IMR-90 (cell line): ENCODE results near the gene HIVEP3. TPM values are rescaled to one million over a fixed set of nuclear protein-coding genes. Genes with fewer than 3 reads are reported as not detected.

Experiments
- ATAC-seq: fragments of 200-7000 bp; cut with Tn5 transposase; 2 replicates; pipeline ENCODE4 v1.9.1; 2020; ENCODE audit warnings: low read depth, mild to moderate bottlenecking, moderate library complexity
- BruUV-seq: library from RNA; stranded (reverse); fragments of 400-500 nt; replicated peaks from 2 replicates; lab custom pipeline; 2021; lab: Mats Ljungman, UMichigan
- CTCF ChIA-PET: fragments of 300-600 bp; formaldehyde crosslinking; extraction: SDS; loops from one replicate; lab custom pipeline; 2021; ENCODE audit warnings: antibody characterized with exemption; lab: Yijun Ruan, JAX
- POLR2A ChIA-PET: fragments of 300-600 bp; sonication (Branson Sonifier 250); formaldehyde crosslinking; loops from one replicate; lab custom pipeline; 2022; ENCODE audit warnings: antibody characterized with exemption; ENCODE audit not compliant: unreplicated experiment; lab: Charles Lee
- DNase-seq: peaks from one replicate; pipeline ENCODE4 v3.0.0; 2013
- H2AFZ ChIP-seq: replicated peaks from 2 replicates; pipeline ENCODE3; 2013; ENCODE audit warnings: low read length, mild to moderate bottlenecking; ENCODE audit not compliant: poor library complexity
- H2AK5ac ChIP-seq: 2 replicates; pipeline ENCODE4 v1.6.1; 2013; ENCODE audit warnings: low read depth, low read length, inconsistent platforms
- H2AK9ac ChIP-seq: replicated peaks from 2 replicates; pipeline ENCODE3; 2013; ENCODE audit warnings: mild to moderate bottlenecking, low read depth, low read length, moderate library complexity; ENCODE audit not compliant: poor library complexity
- H2BK120ac ChIP-seq: 2 replicates; pipeline ENCODE4 v1.6.1; 2013; ENCODE audit warnings: low read depth, low read length, inconsistent platforms
- H2BK15ac ChIP-seq: 3 replicates; pipeline ENCODE4 v1.6.1; 2013; ENCODE audit warnings: low read depth, low read length, inconsistent platforms
- H2BK20ac ChIP-seq: 2 replicates; pipeline ENCODE4 v1.6.1; 2013; ENCODE audit warnings: low read depth, mild to moderate bottlenecking, inconsistent platforms, low read length, moderate library complexity
- H2BK5ac ChIP-seq: 2 replicates; pipeline ENCODE4 v1.6.1; 2013; ENCODE audit warnings: mild to moderate bottlenecking, low read depth, low read length, inconsistent platforms; ENCODE audit not compliant: poor library complexity, severe bottlenecking
- H3K14ac ChIP-seq: replicated peaks from 2 replicates; pipeline ENCODE4 v1.6.1; 2013; ENCODE audit warnings: low read depth, low read length, inconsistent platforms
- H3K18ac ChIP-seq: 2 replicates; pipeline ENCODE4 v1.6.1; 2013; ENCODE audit warnings: low read depth, low read length, control low read depth
- H3K23ac ChIP-seq: 2 replicates; pipeline ENCODE4 v1.6.1; 2013; ENCODE audit warnings: low read depth, low read length, inconsistent platforms
- H3K27ac ChIP-seq: 2 replicates; pipeline ENCODE4 v1.5.1; 2013; ENCODE audit warnings: mild to moderate bottlenecking, control low read depth, low read length; ENCODE audit not compliant: insufficient read depth
- H3K27me3 ChIP-seq: 2 replicates; pipeline ENCODE4 v1.6.1; 2013; ENCODE audit warnings: low read length; ENCODE audit not compliant: control insufficient read depth, insufficient read depth
- H3K36me3 ChIP-seq: 2 replicates; pipeline ENCODE4 v1.6.1; 2013; ENCODE audit warnings: low read length, mixed read lengths; ENCODE audit not compliant: control insufficient read depth, insufficient read depth
- H3K4ac ChIP-seq: 2 replicates; pipeline ENCODE4 v1.6.1; 2013; ENCODE audit warnings: low read depth, low read length, inconsistent platforms
- H3K4me1 ChIP-seq: 2 replicates; pipeline ENCODE4 v1.6.1; 2013; ENCODE audit warnings: low read length, mixed read lengths; ENCODE audit not compliant: control insufficient read depth, insufficient read depth
- H3K4me2 ChIP-seq: 2 replicates; pipeline ENCODE4 v1.6.1; 2013; ENCODE audit warnings: low read depth, mild to moderate bottlenecking, control low read depth, low read length, moderate library complexity
- H3K4me3 ChIP-seq: 2 replicates; pipeline ENCODE4 v1.5.1; 2013; ENCODE audit warnings: low read depth, mild to moderate bottlenecking, control low read depth, low read length, moderate library complexity; ENCODE audit not compliant: insufficient read depth
- H3K56ac ChIP-seq: 2 replicates; pipeline ENCODE4 v1.6.1; 2013; ENCODE audit warnings: low read length, inconsistent platforms; ENCODE audit not compliant: insufficient read depth; ENCODE audit errors: extremely low read depth
- H3K79me1 ChIP-seq, 2 experiments: 2 replicates each; pipeline ENCODE4 v1.6.1; 2013; ENCODE audit warnings: low read length in 2 of 2, inconsistent platforms in 1 of 2, low read depth in 1 of 2
- H3K9ac ChIP-seq: 2 replicates; pipeline ENCODE4 v1.6.1; 2013; ENCODE audit warnings: low read depth, low read length, control low read depth
- H3K9me1 ChIP-seq: 2 replicates; pipeline ENCODE4 v1.6.1; 2013; ENCODE audit warnings: low read length, inconsistent platforms; ENCODE audit not compliant: insufficient read depth
- H3K9me3 ChIP-seq: 2 replicates; pipeline ENCODE4 v1.6.1; 2013; ENCODE audit warnings: low read length; ENCODE audit not compliant: control insufficient read depth, insufficient read depth
- H4K20me1 ChIP-seq: 2 replicates; pipeline ENCODE4 v1.6.1; 2013; ENCODE audit warnings: low read length, inconsistent platforms; ENCODE audit not compliant: insufficient read depth
- H4K5ac ChIP-seq: 2 replicates; pipeline ENCODE4 v1.6.1; 2013; ENCODE audit warnings: mild to moderate bottlenecking, low read depth, low read length, control low read depth
- H4K8ac ChIP-seq, 2 experiments: 2 replicates each; pipeline ENCODE4 v1.6.1; 2013; ENCODE audit warnings: low read depth in 2 of 2, low read length in 2 of 2, control low read depth in 1 of 2, inconsistent platforms in 1 of 2
- H4K91ac ChIP-seq: 2 replicates; pipeline ENCODE4 v1.6.1; 2013; ENCODE audit warnings: low read depth, low read length, inconsistent platforms; ENCODE audit not compliant: insufficient read depth
- BHLHE40 ChIP-seq: fragments of 150-350 bp; IDR thresholded peaks from 2 replicates; pipeline ENCODE4 v1.6.1; 2016; ENCODE audit warnings: mild to moderate bottlenecking, low read depth, low read length
- CHD1 ChIP-seq: IDR thresholded peaks from 2 replicates; pipeline ENCODE4 v1.6.1; 2012; ENCODE audit warnings: low read depth, low read length, improper control_type of control experiment
- ELK1 ChIP-seq: fragments of 150-350 bp; IDR thresholded peaks from 2 replicates; pipeline ENCODE4 v1.6.1; 2016; ENCODE audit warnings: low read depth, mild to moderate bottlenecking, low read length, moderate library complexity, borderline replicate concordance
- MAZ ChIP-seq: IDR thresholded peaks from 2 replicates; pipeline ENCODE4 v1.6.1; 2012; ENCODE audit warnings: low read depth, mild to moderate bottlenecking, low read length, improper control_type of control experiment, moderate library complexity, borderline replicate concordance
- POLR2A ChIP-seq: IDR thresholded peaks from 2 replicates; pipeline ENCODE4 v1.6.1; 2012; ENCODE audit warnings: mild to moderate bottlenecking, low read depth, low read length
- RAD21 ChIP-seq: IDR thresholded peaks from 2 replicates; pipeline ENCODE4 v1.6.1; 2012; ENCODE audit warnings: low read length, improper control_type of control experiment
- RCOR1 ChIP-seq: IDR thresholded peaks from 2 replicates; pipeline ENCODE4 v1.6.1; 2012; ENCODE audit warnings: mild to moderate bottlenecking, low read length, improper control_type of control experiment; ENCODE audit not compliant: insufficient replicate concordance
- RFX5 ChIP-seq: IDR thresholded peaks from 2 replicates; pipeline ENCODE4 v1.8.0; 2012; ENCODE audit warnings: low read depth, mild to moderate bottlenecking, low read length, moderate library complexity
- USF2 ChIP-seq: fragments of 150-350 bp; IDR thresholded peaks from 2 replicates; pipeline ENCODE4 v1.6.1; 2017; ENCODE audit warnings: mild to moderate bottlenecking, antibody characterized with exemption, low read length, low read depth
- WGBS, 2 experiments: methylation state at CpG; one replicate each; pipeline versions ENCODE4 v1.1.5 to v1.1.7; 2013; ENCODE audit warnings: missing lambda C conversion rate in 2 of 2; ENCODE audit not compliant: insufficient read length in 1 of 2; ENCODE audit errors: extremely low coverage in 2 of 2; 5-methylcytosine and 5-hydroxymethylcytosine counted together
- dilution Hi-C: fragments of 300-500 bp; cut with HindIII; formaldehyde crosslinking; loops from one replicate; pipeline ENCODE4 v1.14.3; 2018; ENCODE audit warnings: low sequenced_read_pairs; ENCODE audit not compliant: unreplicated experiment
- in situ Hi-C: fragments of 300-500 bp; cut with MboI; formaldehyde crosslinking; loops from 3 replicates; pipeline ENCODE4 v1.14.3; 2019; ENCODE audit warnings: low sequenced_read_pairs, inconsistent platforms, mixed read lengths
- intact Hi-C: fragments of 100-400 bp; cut with micrococcal nuclease; formaldehyde crosslinking; loops from 2 replicates; pipeline ENCODE4 v1.10.0; 2022
- polyA plus RNA-seq, 3 experiments: library from polyadenylated mRNA; depleted of rRNA; stranded (reverse); fragments of >200 nt; gene quantifications; 2 replicates each; pipeline ENCODE4 v1.2.3, GENCODE V29; 2012; ENCODE audit warnings: low replicate concordance in 1 of 3
- total RNA-seq: library from RNA; depleted of rRNA; stranded (reverse); fragments of >200 nt; gene quantifications from 2 replicates; pipeline ENCODE4 v1.2.3, GENCODE V29; 2012

Gene HIVEP3
- total and polyA plus RNA-seq, 2 of the 4 experiments (the other 2 are of a cell fraction) = 1.4 to 4.0 TPM

DNA sequence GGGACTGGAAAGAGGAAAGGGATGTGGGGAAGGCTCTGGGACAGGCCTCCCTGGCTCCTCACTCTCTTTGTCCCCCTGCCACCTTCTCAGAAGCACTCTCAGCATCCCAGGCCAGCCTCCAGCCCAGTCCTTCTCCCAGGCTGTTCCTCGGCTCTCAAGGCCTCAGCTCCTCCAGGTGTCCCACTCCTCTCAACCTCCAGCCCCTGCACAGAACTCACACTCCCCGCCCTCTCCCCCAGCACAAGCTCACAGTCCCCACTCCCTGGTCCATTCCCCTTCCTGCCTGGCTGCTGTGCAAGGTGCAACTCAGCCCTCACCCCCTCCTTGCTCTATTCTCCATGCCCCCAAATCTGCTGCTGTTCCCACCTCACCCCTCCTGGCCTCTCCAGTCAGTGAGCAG, 185.0 kb downstream of the HIVEP3 start:
- Histone ChIP-seq H3K9me1 (no peaks in the 10 kb centered on the region; the same call in none of the 2 replicates), H3K9me3 (peaks cover 4% of the 10 kb centered on the region), H3K4me3 (no peak overlapping the region), H3K27ac (no peak overlapping the region), H3K4ac (no peak overlapping the region), H4K20me1 (no peaks in the 10 kb centered on the region), H3K23ac (no peak overlapping the region), H3K18ac (no peak overlapping the region), H2BK20ac (no peak overlapping the region), H3K79me1 (no peaks in the 10 kb centered on the region), H4K8ac (no peak overlapping the region), H2BK15ac (no peak overlapping the region), H3K14ac (no peak overlapping the region), H4K5ac (no peak overlapping the region), H3K4me1 (peaks cover 6% of the 10 kb centered on the region), H4K91ac (no peak overlapping the region), H3K36me3 (no peaks in the 10 kb centered on the region), H3K4me2 (no peak overlapping the region), H2AK9ac (no peak overlapping the region), H2AK5ac (no peak overlapping the region), H2AFZ (no peak overlapping the region), H3K56ac (no peak overlapping the region), H2BK120ac (no peak overlapping the region), H3K27me3 (no peaks in the 10 kb centered on the region; the same call in 1 of the 2 replicates), H3K9ac (no peak overlapping the region), H2BK5ac (no peak overlapping the region)
- WGBS, 2 experiments = 100% methylated on average over 1 of the region's 2 CpGs; no CpG with 5 or more reads in 1 of the 2 experiments
- POLR2A ChIA-PET = no interaction called here
- in situ Hi-C loops (no loop called here), intact Hi-C loops (no loop called here), dilution Hi-C loops (no loop called here)
- DNase-seq = no peak
- CTCF ChIA-PET = no interaction called here
- TF ChIP-seq RFX5 = no peak
- no peak for TF ChIP-seq USF2
- TF ChIP-seq POLR2A = no peak
- TF ChIP-seq ELK1 = no peak
- TF ChIP-seq RCOR1 = no peak
- no peak for TF ChIP-seq MAZ
- no peak for TF ChIP-seq BHLHE40
- no peak for TF ChIP-seq RAD21
- no peak for TF ChIP-seq CHD1
- no TSS peak for BruUV-seq
- ATAC-seq = no peak
